ENCODE data around the gene DNM2.

DNA sequence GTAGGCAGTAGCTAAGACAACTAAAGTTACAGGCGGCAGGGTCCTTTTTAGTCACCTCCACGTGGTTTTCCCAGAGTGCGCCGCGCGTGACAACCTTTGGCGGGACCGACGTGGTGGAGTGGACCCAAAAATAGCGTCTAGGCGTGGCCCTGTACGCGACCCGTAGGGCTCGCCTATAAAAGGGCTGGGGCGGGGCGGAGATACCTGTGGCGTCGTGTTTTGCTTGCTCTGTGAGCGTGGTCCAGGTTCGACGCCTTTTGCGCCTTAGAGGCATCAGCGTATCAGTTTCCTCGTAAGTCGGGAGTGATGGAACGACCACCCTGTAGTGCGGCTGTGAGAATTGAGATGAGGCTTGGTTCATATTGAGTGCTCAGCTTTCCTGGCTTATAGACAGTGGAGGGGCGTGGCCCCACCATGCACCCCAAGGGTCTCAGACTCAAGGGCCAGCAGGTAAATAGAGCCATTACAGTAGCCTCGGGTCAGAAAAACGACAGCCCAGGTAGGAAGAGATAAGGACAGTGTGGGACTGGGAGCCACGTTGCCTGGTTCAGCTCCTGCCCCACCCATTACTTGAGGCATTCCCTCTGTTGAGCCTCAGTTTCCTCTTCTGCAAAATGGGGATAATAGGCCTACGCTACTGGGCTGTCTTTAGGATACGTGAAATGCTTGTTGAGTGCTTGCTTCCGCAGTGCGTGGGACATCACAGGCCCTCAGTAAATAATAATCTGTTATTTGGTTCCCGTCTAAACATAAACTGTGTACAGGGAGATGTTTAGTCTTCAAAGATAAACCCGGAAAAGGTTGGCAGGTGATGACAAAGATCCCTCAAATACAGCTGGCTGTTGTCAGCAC lies 118.8 kb downstream of the DNM2 start:
- TF ChIP-seq CTCF (IDR thresholded peaks at IDR 0.05; ENCODE audit: low read depth, low read length) (no peak), EZH2phosphoT487 (IDR thresholded peaks at IDR 0.05; ENCODE audit: low read depth) (no peak)

Measured in OCI-LY3 (cell line).